Measurements from ENCODE around the gene PTCH2.

DNA sequence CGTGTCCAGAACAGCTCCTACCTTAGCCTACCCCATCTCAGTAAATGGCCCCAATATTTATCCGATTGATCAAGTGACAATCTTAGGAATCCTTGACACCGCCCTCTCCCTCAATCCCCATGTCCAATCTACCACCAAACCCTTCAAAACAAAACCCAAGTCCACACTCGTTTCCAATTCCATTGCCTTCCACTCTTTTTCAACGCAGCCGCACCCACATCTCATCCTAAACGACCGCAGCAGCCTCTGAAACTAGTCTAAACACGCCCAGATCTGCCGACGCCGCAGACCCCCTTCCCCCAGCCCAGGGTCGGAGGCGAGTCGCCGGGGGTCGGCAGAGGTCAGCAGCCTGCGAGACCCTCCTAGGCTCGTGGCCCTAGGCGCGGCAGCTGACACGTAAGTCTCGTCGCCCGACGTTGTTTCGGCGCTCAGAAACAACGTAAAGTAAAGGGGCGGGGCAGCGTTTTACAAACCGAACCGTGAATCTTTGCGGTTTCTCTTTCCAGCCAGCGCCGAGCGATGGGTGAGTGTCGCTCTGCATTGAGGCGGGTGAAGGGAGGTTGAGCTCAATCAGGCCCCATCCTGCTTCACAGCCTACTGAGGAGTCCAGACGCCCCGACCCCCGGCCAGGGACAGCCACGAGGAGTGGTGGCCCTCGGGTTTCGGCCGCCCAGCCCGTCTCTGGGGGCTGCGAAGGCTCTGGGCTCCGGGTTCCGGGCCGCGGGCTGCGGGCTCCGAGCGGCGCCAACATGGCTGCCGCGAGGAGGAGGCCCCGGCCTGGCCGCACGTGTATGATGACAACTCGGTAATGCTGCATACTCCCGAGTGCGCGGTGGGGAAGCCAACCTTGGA is 67.7 kb downstream of the PTCH2 start, which contains the start of gene RPS8:
- TF ChIP-seq POLR2AphosphoS5 (IDR thresholded peaks at IDR 0.05; ENCODE audit: low read depth), result peak; percentile 98
- TF ChIP-seq, protein P1, sequence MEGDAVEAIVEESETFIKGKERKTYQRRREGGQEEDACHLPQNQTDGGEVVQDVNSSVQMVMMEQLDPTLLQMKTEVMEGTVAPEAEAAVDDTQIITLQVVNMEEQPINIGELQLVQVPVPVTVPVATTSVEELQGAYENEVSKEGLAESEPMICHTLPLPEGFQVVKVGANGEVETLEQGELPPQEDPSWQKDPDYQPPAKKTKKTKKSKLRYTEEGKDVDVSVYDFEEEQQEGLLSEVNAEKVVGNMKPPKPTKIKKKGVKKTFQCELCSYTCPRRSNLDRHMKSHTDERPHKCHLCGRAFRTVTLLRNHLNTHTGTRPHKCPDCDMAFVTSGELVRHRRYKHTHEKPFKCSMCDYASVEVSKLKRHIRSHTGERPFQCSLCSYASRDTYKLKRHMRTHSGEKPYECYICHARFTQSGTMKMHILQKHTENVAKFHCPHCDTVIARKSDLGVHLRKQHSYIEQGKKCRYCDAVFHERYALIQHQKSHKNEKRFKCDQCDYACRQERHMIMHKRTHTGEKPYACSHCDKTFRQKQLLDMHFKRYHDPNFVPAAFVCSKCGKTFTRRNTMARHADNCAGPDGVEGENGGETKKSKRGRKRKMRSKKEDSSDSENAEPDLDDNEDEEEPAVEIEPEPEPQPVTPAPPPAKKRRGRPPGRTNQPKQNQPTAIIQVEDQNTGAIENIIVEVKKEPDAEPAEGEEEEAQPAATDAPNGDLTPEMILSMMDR (IDR thresholded peaks at IDR 0.05; ENCODE audit: insufficient read depth, low read length), result no peak
- TF ChIP-seq, protein P2, sequence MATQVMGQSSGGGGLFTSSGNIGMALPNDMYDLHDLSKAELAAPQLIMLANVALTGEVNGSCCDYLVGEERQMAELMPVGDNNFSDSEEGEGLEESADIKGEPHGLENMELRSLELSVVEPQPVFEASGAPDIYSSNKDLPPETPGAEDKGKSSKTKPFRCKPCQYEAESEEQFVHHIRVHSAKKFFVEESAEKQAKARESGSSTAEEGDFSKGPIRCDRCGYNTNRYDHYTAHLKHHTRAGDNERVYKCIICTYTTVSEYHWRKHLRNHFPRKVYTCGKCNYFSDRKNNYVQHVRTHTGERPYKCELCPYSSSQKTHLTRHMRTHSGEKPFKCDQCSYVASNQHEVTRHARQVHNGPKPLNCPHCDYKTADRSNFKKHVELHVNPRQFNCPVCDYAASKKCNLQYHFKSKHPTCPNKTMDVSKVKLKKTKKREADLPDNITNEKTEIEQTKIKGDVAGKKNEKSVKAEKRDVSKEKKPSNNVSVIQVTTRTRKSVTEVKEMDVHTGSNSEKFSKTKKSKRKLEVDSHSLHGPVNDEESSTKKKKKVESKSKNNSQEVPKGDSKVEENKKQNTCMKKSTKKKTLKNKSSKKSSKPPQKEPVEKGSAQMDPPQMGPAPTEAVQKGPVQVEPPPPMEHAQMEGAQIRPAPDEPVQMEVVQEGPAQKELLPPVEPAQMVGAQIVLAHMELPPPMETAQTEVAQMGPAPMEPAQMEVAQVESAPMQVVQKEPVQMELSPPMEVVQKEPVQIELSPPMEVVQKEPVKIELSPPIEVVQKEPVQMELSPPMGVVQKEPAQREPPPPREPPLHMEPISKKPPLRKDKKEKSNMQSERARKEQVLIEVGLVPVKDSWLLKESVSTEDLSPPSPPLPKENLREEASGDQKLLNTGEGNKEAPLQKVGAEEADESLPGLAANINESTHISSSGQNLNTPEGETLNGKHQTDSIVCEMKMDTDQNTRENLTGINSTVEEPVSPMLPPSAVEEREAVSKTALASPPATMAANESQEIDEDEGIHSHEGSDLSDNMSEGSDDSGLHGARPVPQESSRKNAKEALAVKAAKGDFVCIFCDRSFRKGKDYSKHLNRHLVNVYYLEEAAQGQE (IDR thresholded peaks at IDR 0.05; ENCODE audit: insufficient replicate concordance, low read depth), result peak; percentile 80
- no peak for TF ChIP-seq GABPA (IDR thresholded peaks at IDR 0.05; ENCODE audit: low read depth)

Data from HL-60 (cell line).